Measurements from ENCODE around the gene EPHA6.
"Not testable (repeated sequence)": the region's sequence is repeated elsewhere in the genome, so short reads cannot be mapped to it uniquely, and the experiment has no call there.

The EPHA6 gene

DNA sequence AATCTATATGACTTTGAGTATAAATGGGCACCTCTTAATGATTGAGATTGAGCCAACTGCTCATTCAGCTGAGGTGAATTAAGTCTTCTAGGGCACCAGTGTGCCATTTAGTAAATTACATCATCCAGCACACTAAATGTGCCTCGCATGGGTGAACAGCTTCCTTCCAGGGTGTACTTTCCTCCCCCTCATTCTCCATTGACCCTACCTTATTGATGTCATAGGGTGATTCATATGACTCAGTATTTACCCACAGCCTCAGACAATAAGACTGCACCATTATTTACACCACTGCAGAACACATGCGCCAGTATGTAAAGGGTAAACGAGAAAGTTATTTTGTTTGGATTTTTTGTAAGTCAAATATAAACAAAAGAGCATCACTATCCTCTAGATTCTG, 765.0 kb downstream of the EPHA6 start:
- TF ChIP-seq, protein P1, sequence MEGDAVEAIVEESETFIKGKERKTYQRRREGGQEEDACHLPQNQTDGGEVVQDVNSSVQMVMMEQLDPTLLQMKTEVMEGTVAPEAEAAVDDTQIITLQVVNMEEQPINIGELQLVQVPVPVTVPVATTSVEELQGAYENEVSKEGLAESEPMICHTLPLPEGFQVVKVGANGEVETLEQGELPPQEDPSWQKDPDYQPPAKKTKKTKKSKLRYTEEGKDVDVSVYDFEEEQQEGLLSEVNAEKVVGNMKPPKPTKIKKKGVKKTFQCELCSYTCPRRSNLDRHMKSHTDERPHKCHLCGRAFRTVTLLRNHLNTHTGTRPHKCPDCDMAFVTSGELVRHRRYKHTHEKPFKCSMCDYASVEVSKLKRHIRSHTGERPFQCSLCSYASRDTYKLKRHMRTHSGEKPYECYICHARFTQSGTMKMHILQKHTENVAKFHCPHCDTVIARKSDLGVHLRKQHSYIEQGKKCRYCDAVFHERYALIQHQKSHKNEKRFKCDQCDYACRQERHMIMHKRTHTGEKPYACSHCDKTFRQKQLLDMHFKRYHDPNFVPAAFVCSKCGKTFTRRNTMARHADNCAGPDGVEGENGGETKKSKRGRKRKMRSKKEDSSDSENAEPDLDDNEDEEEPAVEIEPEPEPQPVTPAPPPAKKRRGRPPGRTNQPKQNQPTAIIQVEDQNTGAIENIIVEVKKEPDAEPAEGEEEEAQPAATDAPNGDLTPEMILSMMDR (IDR thresholded peaks at IDR 0.05; ENCODE audit: low read length, missing control alignments): no peak

GRCh38 chr3:97610626-97611025, 796.2 kb downstream of the EPHA6 start:
- no peak overlapping the region for H3K4me3 ChIP-seq (replicated peaks; ENCODE audit: low read depth, low read length)
- DNase-seq (ENCODE audit: low read depth): no peak
- TF ChIP-seq, protein P1 (IDR thresholded peaks at IDR 0.05; ENCODE audit: low read length, missing control alignments): no peak

More for the DNA sequence above, 765.0 kb downstream of the EPHA6 start:
- H3K4me3 ChIP-seq (replicated peaks; ENCODE audit: low read depth, low read length): no peak overlapping the region
- DNase-seq (ENCODE audit: low read depth): no peak

GRCh38 chr3:97612632-97613031, 798.2 kb downstream of the EPHA6 start:
- no peak overlapping the region for H3K4me3 ChIP-seq (replicated peaks; ENCODE audit: low read depth, low read length)
- DNase-seq (ENCODE audit: low read depth): no peak
- TF ChIP-seq, protein P1 (IDR thresholded peaks at IDR 0.05; ENCODE audit: low read length, missing control alignments): no peak

- H3K4me3 ChIP-seq (replicated peaks; ENCODE audit: low read depth, low read length): no peak overlapping the region
- TF ChIP-seq, protein P1 (IDR thresholded peaks at IDR 0.05; ENCODE audit: low read length, missing control alignments): no peak
- DNase-seq (ENCODE audit: low read depth): no peak
Measured at GRCh38 chr3:97613139-97613538, 798.7 kb downstream of the EPHA6 start.

GRCh38 chr3:97620514-97620913, 806.1 kb downstream of the EPHA6 start:
- not testable (repeated sequence) for DNase-seq (ENCODE audit: low read depth); H3K4me3 ChIP-seq (replicated peaks; ENCODE audit: low read depth, low read length)

DNA sequence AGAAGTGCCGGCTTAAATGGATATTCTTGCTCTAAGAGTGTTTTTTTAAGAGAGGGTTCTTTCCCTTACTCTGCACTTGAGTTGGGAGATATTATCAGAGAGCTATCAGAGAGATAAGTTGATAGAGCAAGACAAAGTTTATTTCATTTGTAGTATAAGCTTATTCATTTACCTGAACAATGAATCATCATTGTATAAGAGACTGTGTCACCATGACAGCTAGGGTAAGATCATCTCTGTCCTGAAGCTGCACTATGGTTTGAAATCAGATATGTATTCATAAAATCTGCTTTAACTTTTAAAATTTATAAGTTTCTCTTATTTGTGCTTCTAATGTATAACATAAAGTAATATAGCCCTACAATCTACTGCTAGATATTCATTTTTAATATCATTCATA, 822.1 kb downstream of the EPHA6 start:
- DNase-seq (ENCODE audit: low read depth): no peak
- no peak overlapping the region for H3K4me3 ChIP-seq (replicated peaks; ENCODE audit: low read depth, low read length)
- TF ChIP-seq, protein P1 (IDR thresholded peaks at IDR 0.05; ENCODE audit: low read length, missing control alignments): no peak

GRCh38 chr3:97646932-97647331, 832.5 kb downstream of the EPHA6 start:
- no peak for DNase-seq (ENCODE audit: low read depth)
- H3K4me3 ChIP-seq (replicated peaks; ENCODE audit: low read depth, low read length): no peak overlapping the region
- TF ChIP-seq, protein P1 (IDR thresholded peaks at IDR 0.05; ENCODE audit: low read length, missing control alignments): no peak

Measured in fibroblast of pulmonary artery (primary cell).